ENCODE measurements around the gene ABCC3. TPM values are rescaled to one million over a fixed set of nuclear protein-coding genes. Genes with fewer than 3 reads are reported as not detected.

The ABCC3 gene
- total and polyA plus RNA-seq, 9 of the 15 experiments (the other 6 are each of a cell fraction or from before 2014, with no cell fraction given) = 0.03 to 1.6 (median 0.42) TPM; not detected in 5

DNA sequence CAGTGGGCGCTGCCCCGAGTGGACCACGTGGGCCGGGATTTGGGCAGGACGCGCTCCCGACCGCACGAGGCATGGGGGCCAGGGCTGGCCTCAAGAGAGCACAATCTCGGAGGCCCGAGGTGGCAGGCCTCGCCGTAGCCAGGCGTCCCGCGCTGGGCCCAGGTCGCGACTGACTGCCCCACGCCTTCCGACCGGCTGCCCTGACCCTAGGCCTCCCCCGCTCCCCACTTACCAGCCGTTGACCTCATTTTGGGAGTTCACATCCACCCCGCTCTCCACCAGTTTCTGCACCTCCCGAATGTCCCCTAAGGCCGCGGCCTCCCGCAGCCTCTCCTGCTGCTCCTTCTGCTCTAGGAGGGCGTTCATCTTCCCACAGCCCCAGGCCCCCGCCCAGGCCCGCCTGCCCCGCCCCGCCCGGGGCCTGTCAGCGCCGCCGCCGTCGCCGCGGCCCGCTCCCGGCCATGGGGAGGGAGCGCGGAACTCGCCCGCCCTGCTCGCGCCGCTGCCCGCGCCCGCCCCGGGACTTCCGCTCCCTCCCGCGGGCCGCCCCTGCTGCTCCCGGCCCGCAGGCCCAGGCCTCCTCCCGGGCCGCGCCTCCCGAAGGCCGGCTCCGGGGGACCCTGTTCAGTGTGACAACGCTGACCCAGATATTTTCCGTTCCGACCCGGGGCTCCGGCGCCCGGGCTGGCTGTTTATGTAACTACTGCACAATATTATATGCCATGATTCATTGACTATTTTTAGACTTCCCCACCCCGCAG, 72.8 kb downstream of the ABCC3 start, which contains the start of gene ANKRD40 (continued):
- TF ChIP-seq, protein P1, sequence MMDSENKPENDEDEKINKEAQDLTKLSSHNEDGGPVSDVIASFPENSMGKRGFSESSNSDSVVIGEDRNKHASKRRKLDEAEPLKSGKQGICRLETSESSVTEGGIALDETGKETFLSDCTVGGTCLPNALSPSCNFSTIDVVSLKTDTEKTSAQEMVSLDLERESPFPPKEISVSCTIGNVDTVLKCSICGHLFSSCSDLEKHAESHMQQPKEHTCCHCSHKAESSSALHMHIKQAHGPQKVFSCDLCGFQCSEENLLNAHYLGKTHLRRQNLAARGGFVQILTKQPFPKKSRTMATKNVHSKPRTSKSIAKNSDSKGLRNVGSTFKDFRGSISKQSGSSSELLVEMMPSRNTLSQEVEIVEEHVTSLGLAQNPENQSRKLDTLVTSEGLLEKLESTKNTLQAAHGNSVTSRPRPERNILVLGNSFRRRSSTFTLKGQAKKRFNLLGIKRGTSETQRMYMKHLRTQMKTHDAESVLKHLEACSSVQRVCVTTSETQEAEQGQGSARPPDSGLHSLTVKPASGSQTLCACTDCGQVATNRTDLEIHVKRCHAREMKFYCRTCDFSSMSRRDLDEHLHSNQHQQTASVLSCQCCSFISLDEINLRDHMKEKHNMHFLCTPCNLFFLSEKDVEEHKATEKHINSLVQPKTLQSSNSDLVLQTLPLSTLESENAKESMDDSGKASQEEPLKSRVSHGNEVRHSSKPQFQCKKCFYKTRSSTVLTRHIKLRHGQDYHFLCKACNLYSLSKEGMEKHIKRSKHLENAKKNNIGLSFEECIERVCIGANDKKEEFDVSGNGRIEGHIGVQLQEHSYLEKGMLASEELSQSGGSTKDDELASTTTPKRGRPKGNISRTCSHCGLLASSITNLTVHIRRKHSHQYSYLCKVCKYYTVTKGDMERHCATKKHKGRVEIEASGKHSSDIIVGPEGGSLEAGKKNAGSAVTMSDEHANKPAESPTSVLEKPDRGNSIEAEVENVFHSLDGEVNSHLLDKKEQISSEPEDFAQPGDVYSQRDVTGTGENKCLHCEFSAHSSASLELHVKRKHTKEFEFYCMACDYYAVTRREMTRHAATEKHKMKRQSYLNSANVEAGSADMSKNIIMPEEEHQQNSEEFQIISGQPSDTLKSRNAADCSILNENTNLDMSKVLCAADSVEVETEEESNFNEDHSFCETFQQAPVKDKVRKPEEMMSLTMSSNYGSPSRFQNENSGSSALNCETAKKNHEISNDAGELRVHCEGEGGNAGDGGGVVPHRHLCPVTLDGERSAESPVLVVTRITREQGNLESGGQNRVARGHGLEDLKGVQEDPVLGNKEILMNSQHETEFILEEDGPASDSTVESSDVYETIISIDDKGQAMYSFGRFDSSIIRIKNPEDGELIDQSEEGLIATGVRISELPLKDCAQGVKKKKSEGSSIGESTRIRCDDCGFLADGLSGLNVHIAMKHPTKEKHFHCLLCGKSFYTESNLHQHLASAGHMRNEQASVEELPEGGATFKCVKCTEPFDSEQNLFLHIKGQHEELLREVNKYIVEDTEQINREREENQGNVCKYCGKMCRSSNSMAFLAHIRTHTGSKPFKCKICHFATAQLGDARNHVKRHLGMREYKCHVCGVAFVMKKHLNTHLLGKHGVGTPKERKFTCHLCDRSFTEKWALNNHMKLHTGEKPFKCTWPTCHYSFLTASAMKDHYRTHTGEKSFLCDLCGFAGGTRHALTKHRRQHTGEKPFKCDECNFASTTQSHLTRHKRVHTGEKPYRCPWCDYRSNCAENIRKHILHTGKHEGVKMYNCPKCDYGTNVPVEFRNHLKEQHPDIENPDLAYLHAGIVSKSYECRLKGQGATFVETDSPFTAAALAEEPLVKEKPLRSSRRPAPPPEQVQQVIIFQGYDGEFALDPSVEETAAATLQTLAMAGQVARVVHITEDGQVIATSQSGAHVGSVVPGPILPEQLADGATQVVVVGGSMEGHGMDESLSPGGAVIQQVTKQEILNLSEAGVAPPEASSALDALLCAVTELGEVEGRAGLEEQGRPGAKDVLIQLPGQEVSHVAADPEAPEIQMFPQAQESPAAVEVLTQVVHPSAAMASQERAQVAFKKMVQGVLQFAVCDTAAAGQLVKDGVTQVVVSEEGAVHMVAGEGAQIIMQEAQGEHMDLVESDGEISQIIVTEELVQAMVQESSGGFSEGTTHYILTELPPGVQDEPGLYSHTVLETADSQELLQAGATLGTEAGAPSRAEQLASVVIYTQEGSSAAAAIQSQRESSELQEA (IDR thresholded peaks at IDR 0.05; ENCODE audit: low read depth) = no peak
- TF ChIP-seq ELF4 (CRISPR knock-in tag; IDR thresholded peaks at IDR 0.05) = peak; percentile 52; the same call in 1 of the 2 replicates
- peak; percentile 91 to 94 for TF ChIP-seq FOXK2 (conservative IDR thresholded peaks at IDR 0.05 in 1 of 2, IDR thresholded peaks at IDR 0.05 in 1 of 2; ENCODE audit: low read depth in 2 of 2)
- no peak for TF ChIP-seq ZNF324 (CRISPR knock-in tag; IDR thresholded peaks at IDR 0.05)
- TF ChIP-seq CBX1 (IDR thresholded peaks at IDR 0.05; ENCODE audit: low read depth) = peak; percentile 64; the same call in 1 of the 2 replicates
- TF ChIP-seq MCM5 (IDR thresholded peaks at IDR 0.05; ENCODE audit: low read depth) = no peak
- TF ChIP-seq NFATC3 (IDR thresholded peaks at IDR 0.05) = no peak
- peak; percentile 29 for TF ChIP-seq NBN (IDR thresholded peaks at IDR 0.05; ENCODE audit: low read depth)
- TF ChIP-seq TGIF2 (CRISPR knock-in tag; IDR thresholded peaks at IDR 0.05) = no peak
- peak; percentile 63; the same call in 1 of the 2 replicates for TF ChIP-seq ZNF165 (CRISPR knock-in tag; IDR thresholded peaks at IDR 0.05; ENCODE audit: borderline replicate concordance)
- peak; percentile 76 for TF ChIP-seq CEBPG (CRISPR knock-in tag; IDR thresholded peaks at IDR 0.05)
- TF ChIP-seq CEBPG (tag; conservative IDR thresholded peaks at IDR 0.05 in 1 of 2, IDR thresholded peaks at IDR 0.05 in 1 of 2) = peak; percentile 32 to 69; a peak in 2 of 4 replicates
- TF ChIP-seq CTBP1 (IDR thresholded peaks at IDR 0.05; ENCODE audit: borderline replicate concordance) = peak; percentile 79; the same call in 1 of the 2 replicates
- TF ChIP-seq NONO (IDR thresholded peaks at IDR 0.05; ENCODE audit: low read depth in 2 of 2, low read length in 1 of 2) = peak; percentile 23 to 90; a peak in 3 of 4 replicates
- TF ChIP-seq ZNF436 (CRISPR knock-in tag; IDR thresholded peaks at IDR 0.05) = no peak
- TF ChIP-seq ZBED1 (IDR thresholded peaks at IDR 0.05) = 0 out of 2 replicates have a peak, but pooled peaks have one; percentile 54
- TF ChIP-seq, protein P2, sequence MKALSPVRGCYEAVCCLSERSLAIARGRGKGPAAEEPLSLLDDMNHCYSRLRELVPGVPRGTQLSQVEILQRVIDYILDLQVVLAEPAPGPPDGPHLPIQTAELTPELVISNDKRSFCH (CRISPR knock-in tag; IDR thresholded peaks at IDR 0.05) = no peak
- TF ChIP-seq, protein P2 (tag; IDR thresholded peaks at IDR 0.05) = peak; percentile 5; the same call in 1 of the 2 replicates
- TF ChIP-seq SOX6 (IDR thresholded peaks at IDR 0.05) = peak; percentile 59
